Epidermal melanocyte (primary cell): ENCODE measurements around the gene CLEC2L.

ENCODE experiments used
- DNase-seq: peaks from one replicate; pipeline ENCODE4 v3.0.0; 2011; ENCODE audit warnings: low spot score; ENCODE audit not compliant: insufficient read length

CLEC2L gene

DNA sequence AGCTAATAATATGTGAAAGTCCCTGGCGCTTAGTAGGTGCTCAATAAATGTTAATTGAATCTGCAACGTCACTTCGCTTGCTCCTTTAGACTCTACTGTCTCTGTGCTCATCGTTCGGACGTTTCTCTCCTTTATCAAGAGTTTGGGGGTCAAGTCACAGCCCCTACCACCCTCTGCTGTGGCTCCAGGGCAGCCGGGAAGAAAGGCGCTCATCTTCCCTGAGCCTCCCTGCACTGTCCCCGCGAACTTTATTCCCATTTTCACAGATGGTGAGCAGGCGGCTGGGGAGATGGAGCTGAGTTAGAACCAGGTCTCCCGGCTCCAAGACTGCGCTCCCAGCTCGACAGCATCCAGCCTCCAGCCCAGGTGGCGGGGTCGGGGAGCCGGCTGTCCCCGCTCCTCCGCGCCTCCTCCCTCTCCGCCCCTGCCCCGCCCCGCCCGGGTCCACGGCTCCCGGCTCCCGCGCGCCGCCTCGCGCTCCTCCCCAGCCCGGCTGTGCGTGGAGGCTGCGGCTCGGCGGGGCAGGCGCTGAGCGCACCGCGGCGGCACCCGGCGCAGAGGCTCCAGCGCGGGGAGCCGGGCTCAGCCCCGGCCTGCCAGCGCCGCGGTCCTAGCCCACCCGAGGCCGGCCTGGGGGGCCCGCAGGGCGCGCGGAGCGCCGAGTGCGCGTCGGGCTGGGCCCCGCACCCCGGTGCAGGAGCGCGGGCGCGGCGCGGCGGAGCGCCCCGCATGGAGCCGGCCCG, at the start of gene CLEC2L:
TSS of gene CLEC2L (plus strand) at position 487 of the 743 bp plus-strand sequence. CDS start at position 730, 243 bp downstream.
- DNase-seq: no peak

DNA sequence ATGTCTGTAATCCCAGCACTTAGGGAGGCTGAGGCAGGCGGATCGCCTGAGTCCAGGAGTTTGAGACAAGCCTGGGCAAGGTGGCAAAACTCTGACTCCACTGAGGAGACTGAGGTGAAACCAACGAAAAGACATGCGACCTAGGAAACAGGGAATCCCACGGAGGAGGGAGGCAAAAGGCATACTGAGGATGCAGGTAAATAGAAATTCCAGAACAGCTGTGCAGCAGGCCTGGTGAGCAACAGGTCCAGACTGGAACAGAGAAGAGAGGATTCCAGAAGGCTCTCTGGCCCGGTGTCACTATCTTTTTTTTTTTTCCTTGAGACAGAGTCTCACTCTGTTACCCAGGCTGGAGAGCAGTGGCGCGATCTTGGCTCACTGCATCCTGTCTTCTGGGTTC, 47.3 kb upstream of the CLEC2L start:
- no peak for DNase-seq

DNA sequence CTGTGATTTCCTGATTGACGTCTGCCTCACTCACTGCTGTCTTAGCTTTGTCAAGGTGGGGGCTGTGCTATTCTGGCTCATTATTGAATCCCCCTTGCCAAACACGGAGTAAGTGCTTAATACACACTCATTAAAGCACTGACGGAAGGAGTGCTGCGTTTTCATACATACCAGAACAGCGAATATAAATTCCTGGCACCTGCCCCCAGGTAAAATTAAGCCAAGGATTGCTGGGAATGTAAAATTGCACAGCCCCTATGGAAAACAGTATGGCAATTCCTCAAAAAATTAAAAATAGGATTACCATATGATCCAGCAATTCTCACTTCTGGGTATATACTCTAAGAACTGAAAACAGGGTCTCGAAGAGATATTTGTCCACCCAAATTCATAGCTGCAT, 46.6 kb upstream of the CLEC2L start:
- no peak for DNase-seq

- no peak for DNase-seq
Measured at GRCh38 chr7:139479620-139480019, 43.9 kb upstream of the CLEC2L start.

- no peak for DNase-seq
Measured at GRCh38 chr7:139481364-139481763, 42.1 kb upstream of the CLEC2L start.

- no peak for DNase-seq
Measured at GRCh38 chr7:139482122-139482521, 41.4 kb upstream of the CLEC2L start.

DNA sequence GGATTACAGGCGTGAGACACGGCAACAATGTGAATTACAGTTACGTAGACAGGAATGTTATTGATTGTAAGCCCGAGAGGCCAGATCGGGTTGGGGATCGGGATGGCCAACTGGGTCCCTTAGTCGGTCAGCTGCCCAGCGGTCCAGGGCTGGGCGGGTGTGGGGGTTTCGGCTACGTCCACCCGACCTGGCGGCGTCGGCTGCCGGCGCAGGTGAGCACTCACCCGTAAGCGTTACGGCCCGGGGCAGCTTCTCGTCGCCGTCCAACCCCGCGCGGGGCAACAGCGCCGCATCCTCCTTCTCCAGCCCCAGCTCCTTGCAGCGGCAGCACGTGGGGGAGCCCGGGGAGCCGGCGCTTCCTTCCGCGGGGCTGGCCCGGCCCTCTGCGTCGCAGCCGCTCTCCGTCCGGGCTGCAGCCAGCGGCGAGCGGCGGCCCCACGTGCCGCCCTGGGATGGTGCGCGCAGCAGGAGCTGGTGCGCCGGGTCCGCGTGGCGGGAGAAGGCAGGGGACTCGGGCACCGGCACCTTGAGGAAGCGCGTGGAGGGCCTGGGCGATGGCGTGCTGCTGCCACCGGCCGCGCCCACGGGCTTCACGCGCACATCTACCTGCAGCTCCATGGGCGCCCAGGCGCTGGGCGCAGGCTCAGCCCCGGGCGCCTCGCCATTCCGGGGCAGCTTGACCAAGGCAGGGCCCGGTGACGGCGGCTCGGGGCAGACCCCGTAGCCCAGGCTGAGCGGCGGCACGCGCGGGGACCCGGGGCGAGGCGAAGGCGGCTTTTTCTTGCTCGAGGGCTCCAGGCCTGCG, 40.6 kb upstream of the CLEC2L start:
- no peak for DNase-seq

DNA sequence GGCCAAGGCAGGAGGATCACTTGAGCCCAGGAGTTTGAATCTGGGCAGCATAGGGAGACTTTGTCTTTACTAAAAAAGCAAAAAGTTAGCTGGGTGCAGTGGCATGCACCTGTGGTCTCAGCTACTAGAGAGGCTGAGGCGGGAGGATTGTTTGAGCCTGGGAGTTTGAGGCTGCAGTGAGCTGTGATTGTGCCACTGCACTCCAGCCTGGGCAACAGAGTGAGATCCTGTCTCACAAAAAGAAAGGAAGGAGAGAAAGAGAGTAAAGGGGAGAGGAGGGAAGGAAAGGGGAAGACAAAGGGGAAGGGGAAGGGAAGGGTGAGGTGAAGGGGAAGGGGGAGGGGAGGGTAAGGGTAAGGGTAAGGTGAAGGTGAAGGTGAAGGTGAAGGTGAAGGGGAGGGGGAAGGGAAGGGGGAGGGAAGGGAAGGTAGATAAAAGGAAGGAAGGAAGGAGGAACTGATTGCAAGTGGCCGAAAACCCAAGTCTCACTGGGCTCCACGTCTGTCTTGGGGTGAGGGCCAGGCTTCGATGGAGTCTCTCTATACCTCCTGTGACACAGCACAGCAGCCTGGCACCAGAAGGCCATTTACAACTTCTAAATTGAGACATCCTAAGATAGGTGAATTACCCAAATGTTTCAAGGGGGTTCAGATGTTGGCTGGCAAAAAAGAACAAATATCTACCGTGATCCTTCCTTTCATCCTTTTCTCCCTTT, 36.0 kb upstream of the CLEC2L start:
- no peak for DNase-seq

DNA sequence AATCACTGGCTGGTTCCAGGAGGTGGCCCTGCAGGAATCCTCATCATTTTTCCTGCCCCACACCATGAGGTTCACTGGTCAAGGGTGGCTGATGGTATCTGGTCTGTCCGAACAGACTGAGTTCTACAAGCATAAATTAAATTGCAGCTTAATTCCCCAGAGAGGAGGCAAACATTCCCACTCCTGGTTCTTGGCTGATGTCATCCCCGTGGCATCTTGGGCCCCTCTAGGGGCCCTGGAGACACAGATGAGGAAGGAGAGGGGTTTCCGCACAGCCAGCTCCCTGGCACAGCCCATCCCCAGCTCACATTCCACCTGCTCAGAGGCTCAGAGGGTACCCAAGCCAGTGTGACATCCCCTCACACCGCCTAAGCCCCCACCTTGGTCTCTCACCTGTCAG, 34.7 kb upstream of the CLEC2L start:
- DNase-seq: no peak

GRCh38 chr7:139490130-139490529, 33.4 kb upstream of the CLEC2L start:
- no peak for DNase-seq

- no peak for DNase-seq
Measured at GRCh38 chr7:139492293-139492692, 31.2 kb upstream of the CLEC2L start.

DNA sequence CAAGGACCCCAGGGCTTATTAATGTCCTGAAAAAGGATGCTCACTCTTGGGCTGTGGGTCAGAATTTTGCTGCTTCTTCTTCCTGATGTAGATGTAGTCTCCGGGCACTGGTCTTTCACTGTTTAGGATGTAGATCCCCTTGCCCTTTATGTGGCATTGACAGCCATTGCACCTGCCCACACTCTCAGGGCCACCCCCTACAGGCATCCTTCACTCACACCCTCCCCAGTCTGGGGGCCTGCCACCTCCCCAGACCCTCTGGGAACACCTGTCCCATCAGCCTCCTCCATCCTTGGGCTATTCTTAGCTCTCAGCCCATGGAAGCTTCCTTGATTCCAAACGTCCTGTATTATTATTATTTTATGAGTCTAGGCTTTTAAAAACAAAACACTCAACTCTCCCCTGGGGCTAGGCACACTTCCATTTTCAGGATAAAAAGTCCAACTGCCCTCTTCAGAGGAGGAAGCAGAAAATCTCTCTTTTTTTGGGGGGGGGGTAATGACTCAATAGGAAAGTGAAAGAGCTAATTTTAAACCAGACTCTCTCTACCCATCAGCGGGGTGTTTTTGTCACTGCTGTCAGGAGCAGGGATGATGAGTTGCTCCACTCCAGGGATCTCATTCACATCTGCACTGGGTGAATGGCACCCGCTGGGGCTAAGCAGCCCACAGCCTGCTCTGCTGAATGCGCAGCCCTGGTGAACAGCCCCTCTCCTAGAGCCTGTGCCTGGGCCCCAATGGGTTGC, 28.5 kb upstream of the CLEC2L start:
- DNase-seq: no peak

- DNase-seq: no peak
Measured at GRCh38 chr7:139495580-139496125, 27.8 kb upstream of the CLEC2L start.

GRCh38 chr7:139496528-139496927, 27.0 kb upstream of the CLEC2L start:
- DNase-seq: peak; percentile 10

GRCh38 chr7:139500770-139501138, 22.7 kb upstream of the CLEC2L start:
- DNase-seq: no peak

DNA sequence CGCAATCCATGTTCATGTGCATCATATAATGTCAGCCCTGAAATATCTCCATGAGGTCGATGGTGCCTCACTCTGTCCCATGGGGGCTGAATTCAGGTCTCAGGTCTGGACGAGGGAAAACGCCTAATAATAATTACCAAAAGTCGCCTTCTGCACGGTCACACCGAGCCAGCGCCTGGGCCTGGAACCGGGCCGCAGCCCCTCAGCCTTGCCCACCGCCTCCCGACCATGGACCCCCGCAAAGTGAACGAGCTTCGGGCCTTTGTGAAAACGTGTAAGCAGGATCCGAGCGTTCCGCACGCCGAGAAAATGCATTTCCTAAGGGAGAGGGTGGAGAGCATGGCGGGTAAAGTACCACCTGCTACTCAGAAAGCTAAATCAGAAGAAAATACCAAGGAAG, 21.3 kb upstream of the CLEC2L start:
- no peak for DNase-seq

GRCh38 chr7:139505563-139505962, 17.9 kb upstream of the CLEC2L start:
- DNase-seq: no peak

GRCh38 chr7:139509535-139509934, 13.9 kb upstream of the CLEC2L start:
- DNase-seq: no peak

DNA sequence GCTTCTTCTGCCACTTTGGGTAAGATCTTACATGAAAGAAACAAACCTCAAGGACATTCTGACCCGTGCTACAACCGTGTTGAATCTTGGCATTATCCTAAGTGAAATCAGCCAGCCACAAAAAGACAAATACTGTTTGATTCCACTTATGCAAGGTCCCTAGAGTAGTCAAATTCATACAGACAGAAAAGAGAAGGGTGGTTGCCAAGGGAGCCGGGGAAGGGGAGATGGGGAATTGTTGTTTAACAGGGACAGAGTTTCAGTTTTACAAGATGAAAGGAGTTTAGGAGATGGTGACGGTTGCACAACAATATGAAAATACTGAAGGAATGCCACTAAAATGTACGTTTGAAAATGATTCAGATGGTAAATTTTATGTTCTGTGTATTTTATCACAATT, 12.2 kb upstream of the CLEC2L start:
- DNase-seq: no peak

GRCh38 chr7:139515266-139515665, 8.2 kb upstream of the CLEC2L start:
- no peak for DNase-seq

GRCh38 chr7:139521439-139521838, 2.0 kb upstream of the CLEC2L start:
- no peak for DNase-seq
